Colonic mucosa (tissue), 4 donors: ENCODE measurements around the gene RTP1. TPM values are rescaled to one million over a fixed set of nuclear protein-coding genes. Genes with fewer than 3 reads are reported as not detected.

Source experiments
- DNase-seq: peaks from one replicate; pipeline ENCODE4 v3.0.0-alpha.2; 2020
- H3K27ac ChIP-seq: fragments of 200-600 bp; one replicate; pipeline ENCODE4 v1.8.0; 2021
- H3K27me3 ChIP-seq: fragments of 200-600 bp; one replicate; pipeline ENCODE4 v1.8.0; 2021
- H3K36me3 ChIP-seq: fragments of 200-600 bp; one replicate; pipeline ENCODE4 v1.8.0; 2021
- H3K4me1 ChIP-seq: fragments of 200-600 bp; one replicate; pipeline ENCODE4 v1.8.0; 2021; ENCODE audit warnings: mild to moderate bottlenecking
- H3K4me3 ChIP-seq: fragments of 200-600 bp; one replicate; pipeline ENCODE4 v1.8.0; 2021
- H3K9ac ChIP-seq, 2 donors: one replicate each; pipeline ENCODE4 v1.7.0; 2013; ENCODE audit warnings: control low read depth in 2 of 2, low read depth in 2 of 2, low read length in 2 of 2
- H3K9me3 ChIP-seq: fragments of 200-600 bp; one replicate; pipeline ENCODE4 v1.8.0; 2021
- intact Hi-C: fragments of 100-400 bp; cut with DNase I; formaldehyde crosslinking; loops from one replicate; pipeline ENCODE4 v1.14.1; 2022
- total RNA-seq, 2 donors: library from RNA; stranded (reverse); fragmentation: NEBNext Ultra II Directional in 1 of 2; extraction: Animal tissue kit (Norgen Biotek cat#: 25700) in 1 of 2; gene quantifications; one replicate each; pipeline ENCODE4 v1.2.1, GENCODE V29; 2021
- TF ChIP-seq, protein P1 (sequence below): fragments of 200-600 bp; IDR thresholded peaks from one replicate; pipeline ENCODE4 v1.8.0; 2022; ENCODE audit warnings: antibody characterized with exemption, mild to moderate bottlenecking
- donor health status: healthy.
- donor health status: DM: no; HTN: no; CAD: no.
- donor health status: DM: no; HTN: no; CAD: no.

Gene RTP1
- total RNA-seq, 2 donors from 2014 or later, result not detected

DNA sequence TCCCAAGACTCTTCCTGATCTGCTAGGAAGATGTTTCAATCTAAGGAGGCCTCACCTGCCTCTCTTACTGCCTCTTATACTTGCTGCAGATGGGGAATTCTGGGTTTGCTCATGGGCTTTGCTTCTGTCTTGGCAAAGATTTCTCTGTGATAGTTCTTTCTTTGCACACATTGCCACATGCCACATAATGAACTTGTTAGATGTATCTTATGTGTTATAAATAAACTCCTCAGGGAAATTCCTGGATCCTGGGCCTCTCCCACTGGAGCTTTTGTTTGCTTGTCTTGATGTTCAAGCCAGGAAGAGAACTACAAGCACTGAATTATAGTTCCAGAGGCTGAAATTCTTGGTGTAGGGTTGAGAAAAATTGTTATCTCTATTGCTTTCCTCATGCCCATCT, 12.2 kb downstream of the RTP1 start:
- Histone ChIP-seq H3K9ac (no peak overlapping the region), H3K4me1 (no peaks in the 10 kb centered on the region), H3K9me3 (no peaks in the 10 kb centered on the region), H3K27me3 (no peaks in the 10 kb centered on the region), H3K4me3 (no peak overlapping the region), H3K27ac (no peak overlapping the region), H3K36me3 (no peaks in the 10 kb centered on the region)
- DNase-seq, result no peak
- intact Hi-C loops, result no loop called here
- TF ChIP-seq, protein P1, sequence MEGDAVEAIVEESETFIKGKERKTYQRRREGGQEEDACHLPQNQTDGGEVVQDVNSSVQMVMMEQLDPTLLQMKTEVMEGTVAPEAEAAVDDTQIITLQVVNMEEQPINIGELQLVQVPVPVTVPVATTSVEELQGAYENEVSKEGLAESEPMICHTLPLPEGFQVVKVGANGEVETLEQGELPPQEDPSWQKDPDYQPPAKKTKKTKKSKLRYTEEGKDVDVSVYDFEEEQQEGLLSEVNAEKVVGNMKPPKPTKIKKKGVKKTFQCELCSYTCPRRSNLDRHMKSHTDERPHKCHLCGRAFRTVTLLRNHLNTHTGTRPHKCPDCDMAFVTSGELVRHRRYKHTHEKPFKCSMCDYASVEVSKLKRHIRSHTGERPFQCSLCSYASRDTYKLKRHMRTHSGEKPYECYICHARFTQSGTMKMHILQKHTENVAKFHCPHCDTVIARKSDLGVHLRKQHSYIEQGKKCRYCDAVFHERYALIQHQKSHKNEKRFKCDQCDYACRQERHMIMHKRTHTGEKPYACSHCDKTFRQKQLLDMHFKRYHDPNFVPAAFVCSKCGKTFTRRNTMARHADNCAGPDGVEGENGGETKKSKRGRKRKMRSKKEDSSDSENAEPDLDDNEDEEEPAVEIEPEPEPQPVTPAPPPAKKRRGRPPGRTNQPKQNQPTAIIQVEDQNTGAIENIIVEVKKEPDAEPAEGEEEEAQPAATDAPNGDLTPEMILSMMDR, result no peak

DNA sequence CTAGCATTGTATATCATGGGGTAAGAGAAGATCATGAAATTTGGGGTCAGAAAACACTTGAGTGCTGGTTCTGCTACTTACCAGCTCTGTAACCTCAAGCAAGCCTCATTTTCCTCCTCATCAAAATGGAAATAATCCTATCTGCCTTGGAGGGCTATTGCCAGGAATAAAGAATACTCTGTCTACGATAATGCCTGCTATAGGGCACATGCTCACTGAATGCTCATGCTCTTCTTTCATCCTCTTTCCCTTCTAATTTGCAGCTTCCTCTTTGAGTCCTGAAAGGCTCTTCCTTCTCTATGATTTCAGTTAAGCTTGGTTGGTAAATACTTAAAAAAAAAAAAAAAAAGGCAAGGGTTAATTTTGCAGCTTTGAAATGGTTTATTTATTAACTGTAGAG, 12.8 kb downstream of the RTP1 start:
- Histone ChIP-seq H3K36me3 (no peaks in the 10 kb centered on the region), H3K9ac (no peak overlapping the region), H3K27me3 (no peaks in the 10 kb centered on the region), H3K4me1 (no peaks in the 10 kb centered on the region), H3K27ac (no peak overlapping the region), H3K4me3 (no peak overlapping the region), H3K9me3 (no peaks in the 10 kb centered on the region)
- no peak for DNase-seq
- intact Hi-C loops, result no loop called here
- TF ChIP-seq, protein P1, result no peak

DNA sequence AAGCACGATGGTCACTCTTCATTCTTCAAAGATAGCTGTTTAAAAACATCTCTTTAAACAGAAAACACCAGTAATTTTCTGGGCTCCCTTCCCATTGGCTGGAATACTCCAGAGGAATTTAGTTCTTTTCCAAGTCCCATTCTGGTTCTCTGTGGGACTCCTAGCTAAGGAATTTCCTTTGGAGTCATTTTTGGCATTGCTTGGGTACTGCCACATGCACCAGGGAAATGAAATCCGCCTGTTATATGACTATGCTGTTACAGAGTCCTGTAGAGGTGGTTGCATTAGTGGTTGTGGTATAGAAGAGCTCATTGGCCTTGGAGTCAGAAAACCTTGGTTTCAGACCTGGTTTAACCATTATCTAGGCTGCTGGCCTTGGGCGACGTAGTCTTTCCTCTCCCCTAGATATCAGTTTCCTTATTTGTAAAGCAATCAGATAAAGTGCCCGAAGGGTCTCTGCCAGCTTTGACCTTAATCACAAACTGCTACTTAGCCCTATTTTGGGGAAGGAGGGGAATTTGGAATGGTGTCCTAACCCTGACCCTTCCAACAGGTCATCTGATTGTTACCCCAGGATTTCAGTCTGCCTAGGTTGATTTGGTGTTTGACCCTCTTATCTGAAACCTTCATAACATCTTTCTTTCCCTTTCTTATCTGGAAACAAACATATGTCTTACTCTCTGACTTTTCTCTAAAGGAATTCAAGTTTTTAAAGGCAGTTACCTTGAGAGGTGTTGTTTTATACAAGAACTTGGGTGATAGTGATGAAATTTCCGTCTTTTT, 13.4 kb downstream of the RTP1 start:
- Histone ChIP-seq H3K4me1 (no peaks in the 10 kb centered on the region), H3K9ac (no peak overlapping the region), H3K36me3 (no peaks in the 10 kb centered on the region), H3K9me3 (no peaks in the 10 kb centered on the region), H3K4me3 (no peak overlapping the region), H3K27me3 (no peaks in the 10 kb centered on the region), H3K27ac (no peak overlapping the region)
- TF ChIP-seq, protein P1, result no peak
- no peak for DNase-seq
- intact Hi-C loops, result no loop called here

- H3K27me3 ChIP-seq, result no peaks in the 10 kb centered on the region
- no peaks in the 10 kb centered on the region for H3K9me3 ChIP-seq
- no peak overlapping the region for H3K27ac ChIP-seq
- H3K4me1 ChIP-seq, result no peaks in the 10 kb centered on the region
- H3K36me3 ChIP-seq, result no peaks in the 10 kb centered on the region
- TF ChIP-seq, protein P1, result no peak
- no peak for DNase-seq
- intact Hi-C loops, result no loop called here
- no peak overlapping the region for H3K4me3 ChIP-seq
- H3K9ac ChIP-seq, result no peak overlapping the region
These were observed 14.4 kb downstream of the RTP1 start for GRCh38 chr3:187211532-187212195.

DNA sequence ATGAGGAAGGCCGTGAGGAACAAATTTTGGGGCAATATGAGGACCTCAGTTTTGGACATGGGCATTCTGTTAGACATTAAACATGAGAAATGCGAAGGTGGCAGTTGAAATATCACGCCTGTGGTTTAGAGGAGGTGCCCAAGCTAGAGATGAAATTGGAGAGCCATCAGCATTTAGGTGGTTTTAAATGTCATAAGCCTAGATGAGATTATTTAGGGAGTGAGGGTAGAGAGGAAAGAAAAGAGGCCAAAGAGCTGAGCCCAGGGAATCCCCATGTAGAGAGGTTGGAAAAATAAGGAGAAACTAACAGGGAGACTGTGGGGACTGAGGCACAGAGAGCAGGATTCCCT, 14.9 kb downstream of the RTP1 start:
- Histone ChIP-seq H3K27me3 (no peaks in the 10 kb centered on the region), H3K9me3 (no peaks in the 10 kb centered on the region), H3K27ac (no peak overlapping the region), H3K9ac (no peak overlapping the region), H3K4me1 (no peaks in the 10 kb centered on the region), H3K4me3 (no peak overlapping the region), H3K36me3 (no peaks in the 10 kb centered on the region)
- DNase-seq, result no peak
- intact Hi-C loops, result no loop called here
- TF ChIP-seq, protein P1, result no peak
